Measurements from ENCODE around the gene FGD5. TPM values are rescaled to one million over a fixed set of nuclear protein-coding genes. Genes with fewer than 3 reads are reported as not detected.

FGD5 gene
- total and polyA plus RNA-seq, 2 experiments from 2014 or later: 7.4 to 12.2 TPM

GRCh38 chr3:14775011-14775410, 43.8 kb upstream of the FGD5 start:
- Histone ChIP-seq H3K4me2 (no peak overlapping the region), H3K4me1 (ENCODE audit: insufficient read depth) (peaks cover 9% of the 10 kb centered on the region), H4K20me1 (replicated peaks; ENCODE audit: insufficient read depth) (no peaks in the 10 kb centered on the region), H3K36me3 (ENCODE audit: insufficient read depth) (no peaks in the 10 kb centered on the region), H2AFZ (no peak overlapping the region), H3F3A (replicated peaks; ENCODE audit: low read depth) (no peaks in the 10 kb centered on the region), H3K4me3 (no peak overlapping the region), H3K27ac (ENCODE audit: low read depth) (no peak overlapping the region), H3K79me2 (replicated peaks; ENCODE audit: insufficient read depth) (no peaks in the 10 kb centered on the region), H3K27me3 (ENCODE audit: insufficient read depth) (no peaks in the 10 kb centered on the region), H3K9me2 (ENCODE audit: insufficient read depth) (no peaks in the 10 kb centered on the region)
- H3K4me1 Mint-ChIP-seq: peaks cover 16% of the 10 kb centered on the region
- DNase-seq (ENCODE audit: low spot score) (no peak), ATAC-seq (no peak)
- no peak overlapping the region for H3K4me3 Mint-ChIP-seq
- no peak for TF ChIP-seq REST (IDR thresholded peaks at IDR 0.05; ENCODE audit: unreplicated experiment)
- TF ChIP-seq, protein P1, sequence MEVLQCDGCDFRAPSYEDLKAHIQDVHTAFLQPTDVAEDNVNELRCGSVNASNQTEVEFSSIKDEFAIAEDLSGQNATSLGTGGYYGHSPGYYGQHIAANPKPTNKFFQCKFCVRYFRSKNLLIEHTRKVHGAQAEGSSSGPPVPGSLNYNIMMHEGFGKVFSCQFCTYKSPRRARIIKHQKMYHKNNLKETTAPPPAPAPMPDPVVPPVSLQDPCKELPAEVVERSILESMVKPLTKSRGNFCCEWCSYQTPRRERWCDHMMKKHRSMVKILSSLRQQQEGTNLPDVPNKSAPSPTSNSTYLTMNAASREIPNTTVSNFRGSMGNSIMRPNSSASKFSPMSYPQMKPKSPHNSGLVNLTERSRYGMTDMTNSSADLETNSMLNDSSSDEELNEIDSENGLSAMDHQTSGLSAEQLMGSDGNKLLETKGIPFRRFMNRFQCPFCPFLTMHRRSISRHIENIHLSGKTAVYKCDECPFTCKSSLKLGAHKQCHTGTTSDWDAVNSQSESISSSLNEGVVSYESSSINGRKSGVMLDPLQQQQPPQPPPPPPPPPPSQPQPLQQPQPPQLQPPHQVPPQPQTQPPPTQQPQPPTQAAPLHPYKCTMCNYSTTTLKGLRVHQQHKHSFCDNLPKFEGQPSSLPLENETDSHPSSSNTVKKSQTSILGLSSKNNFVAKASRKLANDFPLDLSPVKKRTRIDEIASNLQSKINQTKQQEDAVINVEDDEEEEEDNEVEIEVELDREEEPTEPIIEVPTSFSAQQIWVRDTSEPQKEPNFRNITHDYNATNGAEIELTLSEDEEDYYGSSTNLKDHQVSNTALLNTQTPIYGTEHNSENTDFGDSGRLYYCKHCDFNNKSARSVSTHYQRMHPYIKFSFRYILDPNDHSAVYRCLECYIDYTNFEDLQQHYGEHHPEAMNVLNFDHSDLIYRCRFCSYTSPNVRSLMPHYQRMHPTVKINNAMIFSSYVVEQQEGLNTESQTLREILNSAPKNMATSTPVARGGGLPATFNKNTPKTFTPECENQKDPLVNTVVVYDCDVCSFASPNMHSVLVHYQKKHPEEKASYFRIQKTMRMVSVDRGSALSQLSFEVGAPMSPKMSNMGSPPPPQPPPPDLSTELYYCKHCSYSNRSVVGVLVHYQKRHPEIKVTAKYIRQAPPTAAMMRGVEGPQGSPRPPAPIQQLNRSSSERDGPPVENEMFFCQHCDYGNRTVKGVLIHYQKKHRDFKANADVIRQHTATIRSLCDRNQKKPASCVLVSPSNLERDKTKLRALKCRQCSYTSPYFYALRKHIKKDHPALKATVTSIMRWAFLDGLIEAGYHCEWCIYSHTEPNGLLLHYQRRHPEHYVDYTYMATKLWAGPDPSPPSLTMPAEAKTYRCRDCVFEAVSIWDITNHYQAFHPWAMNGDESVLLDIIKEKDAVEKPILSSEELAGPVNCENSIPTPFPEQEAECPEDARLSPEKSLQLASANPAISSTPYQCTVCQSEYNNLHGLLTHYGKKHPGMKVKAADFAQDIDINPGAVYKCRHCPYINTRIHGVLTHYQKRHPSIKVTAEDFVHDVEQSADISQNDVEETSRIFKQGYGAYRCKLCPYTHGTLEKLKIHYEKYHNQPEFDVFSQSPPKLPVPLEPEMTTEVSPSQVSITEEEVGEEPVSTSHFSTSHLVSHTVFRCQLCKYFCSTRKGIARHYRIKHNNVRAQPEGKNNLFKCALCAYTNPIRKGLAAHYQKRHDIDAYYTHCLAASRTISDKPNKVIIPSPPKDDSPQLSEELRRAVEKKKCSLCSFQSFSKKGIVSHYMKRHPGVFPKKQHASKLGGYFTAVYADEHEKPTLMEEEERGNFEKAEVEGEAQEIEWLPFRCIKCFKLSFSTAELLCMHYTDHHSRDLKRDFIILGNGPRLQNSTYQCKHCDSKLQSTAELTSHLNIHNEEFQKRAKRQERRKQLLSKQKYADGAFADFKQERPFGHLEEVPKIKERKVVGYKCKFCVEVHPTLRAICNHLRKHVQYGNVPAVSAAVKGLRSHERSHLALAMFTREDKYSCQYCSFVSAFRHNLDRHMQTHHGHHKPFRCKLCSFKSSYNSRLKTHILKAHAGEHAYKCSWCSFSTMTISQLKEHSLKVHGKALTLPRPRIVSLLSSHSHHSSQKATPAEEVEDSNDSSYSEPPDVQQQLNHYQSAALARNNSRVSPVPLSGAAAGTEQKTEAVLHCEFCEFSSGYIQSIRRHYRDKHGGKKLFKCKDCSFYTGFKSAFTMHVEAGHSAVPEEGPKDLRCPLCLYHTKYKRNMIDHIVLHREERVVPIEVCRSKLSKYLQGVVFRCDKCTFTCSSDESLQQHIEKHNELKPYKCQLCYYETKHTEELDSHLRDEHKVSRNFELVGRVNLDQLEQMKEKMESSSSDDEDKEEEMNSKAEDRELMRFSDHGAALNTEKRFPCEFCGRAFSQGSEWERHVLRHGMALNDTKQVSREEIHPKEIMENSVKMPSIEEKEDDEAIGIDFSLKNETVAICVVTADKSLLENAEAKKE (CRISPR knock-in tag; IDR thresholded peaks at IDR 0.05): no peak
- no peak for TF ChIP-seq POLR2AphosphoS5 (IDR thresholded peaks at IDR 0.05; ENCODE audit: low read depth)
- TF ChIP-seq JUNB (IDR thresholded peaks at IDR 0.05; ENCODE audit: unreplicated experiment): no peak
- no peak for TF ChIP-seq EZH2 (IDR thresholded peaks at IDR 0.05; ENCODE audit: low read depth, unreplicated experiment)
- no peak for TF ChIP-seq EZH2phosphoT487 (IDR thresholded peaks at IDR 0.05; ENCODE audit: unreplicated experiment)
- TF ChIP-seq NANOG (IDR thresholded peaks at IDR 0.05; ENCODE audit: borderline replicate concordance): no peak
- TF ChIP-seq ZNF114 (CRISPR knock-in tag; IDR thresholded peaks at IDR 0.05): no peak
- no peak for TF ChIP-seq CREB1 (CRISPR knock-in tag; IDR thresholded peaks at IDR 0.05; ENCODE audit: low read depth)
- TF ChIP-seq STAT1 (IDR thresholded peaks at IDR 0.05; ENCODE audit: unreplicated experiment): no peak
- H3K36me3 Mint-ChIP-seq (ENCODE audit: low read depth): no peaks in the 10 kb centered on the region; the same call in 1 of the 3 replicates
- peaks cover 7% of the 10 kb centered on the region for H3K9me3 Mint-ChIP-seq
- H3K27me3 Mint-ChIP-seq (ENCODE audit: insufficient read depth, low read depth, poor library complexity): peaks cover 16% of the 10 kb centered on the region
- H3K27ac Mint-ChIP-seq: no peak overlapping the region
